GM23338 (cell line): ENCODE results near the gene APOBEC2. TPM values are rescaled to one million over a fixed set of nuclear protein-coding genes. Genes with fewer than 3 reads are reported as not detected.

ENCODE experiments used
- ATAC-seq: fragments of 200-7000 bp; cut with Tn5 transposase; 3 replicates; pipeline ENCODE4 v1.9.1; 2020
- DNase-seq: peaks from one replicate; pipeline ENCODE4 v3.0.0-alpha.2; 2015; ENCODE audit warnings: low spot score
- H2AFZ ChIP-seq: fragments of 200-600 bp; sonication (generic); 2 replicates; pipeline ENCODE4 v1.8.0; 2016; ENCODE audit warnings: antibody characterized with exemption, mild to moderate bottlenecking, moderate library complexity
- H3F3A ChIP-seq: fragments of 200-600 bp; sonication (generic); replicated peaks from 2 replicates; pipeline ENCODE4 v1.8.0; 2017; ENCODE audit warnings: antibody characterized with exemption, mixed run types, low read depth
- H3K27ac ChIP-seq: fragments of 200-600 bp; sonication (generic); 2 replicates; pipeline ENCODE4 v1.6.1; 2016; ENCODE audit warnings: low read depth
- H3K27me3 ChIP-seq: fragments of 200-600 bp; sonication (generic); 2 replicates; pipeline ENCODE4 v1.8.0; 2016; ENCODE audit warnings: mild to moderate bottlenecking, mixed run types, moderate library complexity; ENCODE audit not compliant: insufficient read depth
- H3K36me3 ChIP-seq: fragments of 200-600 bp; sonication (generic); 2 replicates; pipeline ENCODE4 v1.8.0; 2016; ENCODE audit warnings: mild to moderate bottlenecking; ENCODE audit not compliant: insufficient read depth
- H3K4me1 ChIP-seq: fragments of 200-600 bp; sonication (generic); 2 replicates; pipeline ENCODE4 v1.8.0; 2016; ENCODE audit warnings: mild to moderate bottlenecking, moderate library complexity; ENCODE audit not compliant: insufficient read depth
- H3K4me2 ChIP-seq: fragments of 200-600 bp; sonication (generic); 2 replicates; pipeline ENCODE4 v1.7.1; 2017; ENCODE audit warnings: mixed run types
- H3K4me3 ChIP-seq: fragments of 200-600 bp; sonication (generic); 2 replicates; pipeline ENCODE4 v1.6.1; 2016; ENCODE audit warnings: mixed run types
- H3K79me2 ChIP-seq: fragments of 200-600 bp; sonication (generic); replicated peaks from 2 replicates; pipeline ENCODE4 v1.8.0; 2017; ENCODE audit warnings: mild to moderate bottlenecking; ENCODE audit not compliant: insufficient read depth
- H3K9me2 ChIP-seq: fragments of 200-600 bp; sonication (generic); 2 replicates; pipeline ENCODE4 v1.8.0; 2017; ENCODE audit not compliant: insufficient read depth
- H4K20me1 ChIP-seq: fragments of 200-600 bp; sonication (generic); replicated peaks from 2 replicates; pipeline ENCODE4 v1.8.0; 2017; ENCODE audit warnings: mild to moderate bottlenecking; ENCODE audit not compliant: insufficient read depth
- H3K27ac Mint-ChIP-seq: 2 replicates; pipeline ENCODE4 v1.8.0; 2020; ENCODE audit warnings: inconsistent platforms, mild to moderate bottlenecking, moderate library complexity, mixed read lengths
- H3K27me3 Mint-ChIP-seq: 3 replicates; pipeline ENCODE4 v1.8.0; 2022; ENCODE audit warnings: low read depth, mild to moderate bottlenecking, moderate library complexity, mixed read lengths, inconsistent platforms; ENCODE audit not compliant: insufficient read depth, poor library complexity
- H3K36me3 Mint-ChIP-seq: 3 replicates; pipeline ENCODE4 v1.8.0; 2021; ENCODE audit warnings: low read depth, mild to moderate bottlenecking, inconsistent platforms, moderate library complexity, mixed read lengths
- H3K4me1 Mint-ChIP-seq: 3 replicates; pipeline ENCODE4 v1.8.0; 2020; ENCODE audit warnings: mild to moderate bottlenecking, inconsistent platforms, mixed read lengths
- H3K4me3 Mint-ChIP-seq: 3 replicates; pipeline ENCODE4 v1.8.0; 2021; ENCODE audit warnings: moderate library complexity, mild to moderate bottlenecking, inconsistent platforms, mixed read lengths
- H3K9me3 Mint-ChIP-seq: 3 replicates; pipeline ENCODE4 v1.8.0; 2020; ENCODE audit warnings: moderate library complexity, mild to moderate bottlenecking, inconsistent platforms, mixed read lengths
- CTCF ChIP-seq, 2 experiments: fragments of 200-600 bp in 1 of 2; sonication (generic) in 1 of 2; conservative IDR thresholded peaks; 2 replicates each; pipeline versions ENCODE4 v1.5.1 to v1.6.1; 2016 to 2017; ENCODE audit warnings: antibody characterized with exemption in 2 of 2, low read depth in 2 of 2, mild to moderate bottlenecking in 2 of 2, moderate library complexity in 1 of 2
- ETS1 ChIP-seq: IDR thresholded peaks from 2 replicates; pipeline ENCODE4 v1.6.1; 2016; ENCODE audit warnings: antibody characterized with exemption
- JUNB ChIP-seq: IDR thresholded peaks from one replicate; pipeline ENCODE4 v1.6.1; 2016; ENCODE audit warnings: antibody characterized with exemption; ENCODE audit not compliant: unreplicated experiment
- NANOG ChIP-seq: IDR thresholded peaks from 2 replicates; pipeline ENCODE4 v1.6.1; 2016; ENCODE audit warnings: antibody characterized with exemption, borderline replicate concordance
- POLR2AphosphoS5 ChIP-seq: IDR thresholded peaks from 2 replicates; pipeline ENCODE4 v1.6.1; 2016; ENCODE audit warnings: antibody characterized with exemption, low read depth
- STAT1 ChIP-seq: IDR thresholded peaks from one replicate; pipeline ENCODE4 v1.6.1; 2016; ENCODE audit warnings: antibody characterized with exemption; ENCODE audit not compliant: unreplicated experiment
- ZNF114 ChIP-seq: fragments of 250-450 bp; sonication (Bioruptor Pico); IDR thresholded peaks from 2 replicates; pipeline ENCODE4 v1.5.0; 2020; ENCODE audit warnings: mild to moderate bottlenecking, moderate library complexity
- polyA plus RNA-seq: library from polyadenylated mRNA; unstranded; fragments of >200 nt; fragmentation: Nextera tagmentation; extraction: Ambion mirVana; gene quantifications from 2 replicates; pipeline ENCODE4 v1.2.1, GENCODE V29; 2016
- total RNA-seq: library from RNA; depleted of rRNA; stranded (reverse); fragments of >200 nt; shearing (Covaris generic); gene quantifications from 2 replicates; pipeline ENCODE4 v1.2.3, GENCODE V29; 2014

The APOBEC2 gene
- total and polyA plus RNA-seq, 2 experiments from 2014 or later, result 2.4 TPM; not detected in 1

- Histone ChIP-seq H2AFZ (no peak overlapping the region), H3K27ac (no peak overlapping the region), H3F3A (no peaks in the 10 kb centered on the region), H3K4me1 (no peaks in the 10 kb centered on the region; the same call in 1 of the 2 replicates), H4K20me1 (no peaks in the 10 kb centered on the region), H3K4me3 (no peak overlapping the region), H3K4me2 (no peak overlapping the region), H3K36me3 (no peaks in the 10 kb centered on the region; the same call in 1 of the 2 replicates), H3K27me3 (no peaks in the 10 kb centered on the region), H3K9me2 (no peaks in the 10 kb centered on the region), H3K79me2 (no peaks in the 10 kb centered on the region)
- Mint-ChIP-seq H3K9me3 (no peaks in the 10 kb centered on the region), H3K4me3 (no peak overlapping the region), H3K36me3 (no peaks in the 10 kb centered on the region), H3K27ac (no peak overlapping the region), H3K27me3 (peaks cover 7% of the 10 kb centered on the region), H3K4me1 (peaks cover 10% of the 10 kb centered on the region)
- ATAC-seq (no peak), DNase-seq (no peak)
- TF ChIP-seq CTCF (conservative IDR thresholded peaks at IDR 0.05; ENCODE audit: low read depth in 2 of 2) (no peak), ETS1 (no peak), POLR2AphosphoS5 (no peak), ZNF114 (no peak), NANOG (no peak), STAT1 (no peak)
Measured at GRCh38 chr6:41043151-41043550, 9.9 kb upstream of the APOBEC2 start.

- H3K4me3 ChIP-seq, result no peak overlapping the region
- no peaks in the 10 kb centered on the region; the same call in 1 of the 2 replicates for H3K36me3 ChIP-seq
- DNase-seq (no peak), ATAC-seq (no peak)
- no peak overlapping the region for H2AFZ ChIP-seq
- no peaks in the 10 kb centered on the region for H3K79me2 ChIP-seq
- H3K27ac ChIP-seq, result no peak overlapping the region
- Mint-ChIP-seq H3K27me3 (peaks cover 2% of the 10 kb centered on the region), H3K27ac (no peak overlapping the region), H3K9me3 (no peaks in the 10 kb centered on the region), H3K4me1 (peaks cover 4% of the 10 kb centered on the region; the same call in 1 of the 3 replicates), H3K4me3 (no peak overlapping the region), H3K36me3 (no peaks in the 10 kb centered on the region)
- no peak overlapping the region for H3K4me2 ChIP-seq
- no peaks in the 10 kb centered on the region for H3F3A ChIP-seq
- H3K27me3 ChIP-seq, result no peaks in the 10 kb centered on the region
- H3K9me2 ChIP-seq, result no peaks in the 10 kb centered on the region
- no peak for TF ChIP-seq JUNB
- no peak for TF ChIP-seq NANOG
- no peaks in the 10 kb centered on the region for H4K20me1 ChIP-seq
- no peaks in the 10 kb centered on the region; the same call in 1 of the 2 replicates for H3K4me1 ChIP-seq
Measured at GRCh38 chr6:41045664-41046063, 7.3 kb upstream of the APOBEC2 start.

GRCh38 chr6:41046084-41046483, 6.9 kb upstream of the APOBEC2 start:
- H2AFZ ChIP-seq, result no peak overlapping the region

More at GRCh38 chr6:41046084-41046483, 6.9 kb upstream of the APOBEC2 start:
- H3K9me3 Mint-ChIP-seq, result no peaks in the 10 kb centered on the region
- Histone ChIP-seq H3K79me2 (no peaks in the 10 kb centered on the region), H4K20me1 (no peaks in the 10 kb centered on the region), H3K4me3 (no peak overlapping the region), H3K4me2 (no peak overlapping the region), H3K4me1 (no peaks in the 10 kb centered on the region; the same call in 1 of the 2 replicates), H3K9me2 (no peaks in the 10 kb centered on the region), H3K27me3 (no peaks in the 10 kb centered on the region), H3K27ac (no peak overlapping the region), H3F3A (no peaks in the 10 kb centered on the region), H3K36me3 (no peaks in the 10 kb centered on the region; the same call in 1 of the 2 replicates)
- no peak overlapping the region for H3K4me3 Mint-ChIP-seq
- H3K27me3 Mint-ChIP-seq, result peaks cover 2% of the 10 kb centered on the region
- TF ChIP-seq STAT1, result no peak
- ATAC-seq (no peak), DNase-seq (no peak)
- no peaks in the 10 kb centered on the region for H3K36me3 Mint-ChIP-seq
- no peak overlapping the region for H3K27ac Mint-ChIP-seq
- peaks cover 4% of the 10 kb centered on the region; the same call in 1 of the 3 replicates for H3K4me1 Mint-ChIP-seq
